Astrocyte (in vitro differentiated cells and primary cell): Measurements from ENCODE around the gene TANGO2.

Experiments
- EZH2 ChIP-seq: IDR thresholded peaks from 2 replicates; pipeline ENCODE4 v1.6.1; 2012; ENCODE audit warnings: mild to moderate bottlenecking, low read length, inconsistent platforms; ENCODE audit not compliant: insufficient read depth
- TF ChIP-seq, protein P1 (sequence below): IDR thresholded peaks from 2 replicates; pipeline ENCODE4 v1.5.1; 2011; ENCODE audit warnings: low read depth, mild to moderate bottlenecking, inconsistent platforms, low read length, moderate library complexity; ENCODE audit not compliant: insufficient read depth

- TF ChIP-seq, protein P1, sequence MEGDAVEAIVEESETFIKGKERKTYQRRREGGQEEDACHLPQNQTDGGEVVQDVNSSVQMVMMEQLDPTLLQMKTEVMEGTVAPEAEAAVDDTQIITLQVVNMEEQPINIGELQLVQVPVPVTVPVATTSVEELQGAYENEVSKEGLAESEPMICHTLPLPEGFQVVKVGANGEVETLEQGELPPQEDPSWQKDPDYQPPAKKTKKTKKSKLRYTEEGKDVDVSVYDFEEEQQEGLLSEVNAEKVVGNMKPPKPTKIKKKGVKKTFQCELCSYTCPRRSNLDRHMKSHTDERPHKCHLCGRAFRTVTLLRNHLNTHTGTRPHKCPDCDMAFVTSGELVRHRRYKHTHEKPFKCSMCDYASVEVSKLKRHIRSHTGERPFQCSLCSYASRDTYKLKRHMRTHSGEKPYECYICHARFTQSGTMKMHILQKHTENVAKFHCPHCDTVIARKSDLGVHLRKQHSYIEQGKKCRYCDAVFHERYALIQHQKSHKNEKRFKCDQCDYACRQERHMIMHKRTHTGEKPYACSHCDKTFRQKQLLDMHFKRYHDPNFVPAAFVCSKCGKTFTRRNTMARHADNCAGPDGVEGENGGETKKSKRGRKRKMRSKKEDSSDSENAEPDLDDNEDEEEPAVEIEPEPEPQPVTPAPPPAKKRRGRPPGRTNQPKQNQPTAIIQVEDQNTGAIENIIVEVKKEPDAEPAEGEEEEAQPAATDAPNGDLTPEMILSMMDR = no peak
- TF ChIP-seq EZH2 = no peak
Measured at GRCh38 chr22:20099099-20099711, 78.3 kb downstream of the TANGO2 start.
